Activated naive CD8-positive, alpha-beta T cell treated with anti-CD3 and anti-CD28 coated beads, Interleukin-2, amount 50 U/mL, for 24 hours (primary cell): ENCODE data around the gene LMAN1L.

Experiments
- ATAC-seq: fragments of 150-1000 bp; cut with Tn5 transposase; one replicate; pipeline ENCODE4 v1.10.0; 2021
- DNase-seq: peaks from one replicate; pipeline ENCODE4 v3.0.0; 2021
- H3K27ac Mint-ChIP-seq: one replicate; pipeline ENCODE4 v1.8.0; 2021; ENCODE audit warnings: mild to moderate bottlenecking, mixed read lengths
- H3K27me3 Mint-ChIP-seq: one replicate; pipeline ENCODE4 v1.8.0; 2021; ENCODE audit warnings: mixed read lengths
- H3K36me3 Mint-ChIP-seq: one replicate; pipeline ENCODE4 v1.8.0; 2021; ENCODE audit warnings: low read depth, mixed read lengths
- H3K4me1 Mint-ChIP-seq: one replicate; pipeline ENCODE4 v1.8.0; 2021; ENCODE audit warnings: mixed read lengths
- H3K4me3 Mint-ChIP-seq: one replicate; pipeline ENCODE4 v1.8.0; 2021; ENCODE audit warnings: mild to moderate bottlenecking, moderate library complexity, mixed read lengths
- H3K9me3 Mint-ChIP-seq: one replicate; pipeline ENCODE4 v1.8.0; 2021; ENCODE audit warnings: mixed read lengths

Gene LMAN1L

DNA sequence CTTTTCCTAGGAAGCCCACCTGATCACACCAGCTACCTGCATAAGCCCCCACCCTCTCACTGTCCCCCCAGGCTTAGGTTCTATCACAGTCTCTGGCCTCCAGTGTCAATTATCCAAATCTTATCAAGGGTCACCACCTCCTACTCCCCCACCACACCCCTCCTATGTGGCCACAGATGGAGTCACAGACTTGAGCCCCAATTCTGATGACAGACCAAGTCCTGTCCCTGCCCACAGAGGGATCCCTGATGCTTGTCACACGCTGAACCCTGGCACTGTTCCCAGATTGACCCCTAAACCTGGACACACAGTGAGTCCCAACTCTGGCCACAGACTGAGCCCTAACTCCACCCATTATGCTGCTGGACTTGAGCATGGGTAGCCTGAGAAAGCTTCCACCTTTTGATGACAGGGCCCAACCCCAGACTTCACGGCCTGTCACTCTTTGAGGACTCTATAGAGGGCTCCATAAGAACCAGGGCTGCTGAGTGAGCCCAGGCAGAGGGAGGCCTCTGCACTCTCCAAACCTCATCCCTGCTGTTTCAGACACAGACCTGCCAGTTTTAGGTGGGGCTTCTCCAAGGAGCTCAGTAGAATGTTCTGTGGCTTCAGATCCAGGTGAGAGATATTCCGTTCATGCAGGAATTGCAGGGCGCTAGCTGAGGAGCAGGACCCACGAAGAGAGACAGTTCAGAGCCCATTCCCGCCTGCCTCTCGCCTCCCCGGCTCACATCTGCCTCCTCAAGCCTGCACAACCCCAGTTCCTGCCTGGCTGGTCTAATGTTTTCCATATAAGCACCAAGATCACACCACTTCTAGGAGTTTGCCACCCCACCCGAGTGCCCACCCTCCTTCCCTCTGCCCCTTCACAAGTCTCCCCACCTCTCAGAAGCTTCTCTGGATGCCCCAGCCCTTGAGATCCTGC lies 28.5 kb downstream of the LMAN1L start:
- Mint-ChIP-seq H3K4me3 (peak overlapping the region; percentile 89), H3K36me3 (peaks cover 7% of the 10 kb centered on the region), H3K27ac (peak overlapping the region; percentile 15), H3K9me3 (no peaks in the 10 kb centered on the region), H3K4me1 (peaks cover 46% of the 10 kb centered on the region), H3K27me3 (no peaks in the 10 kb centered on the region)
- ATAC-seq (no peak), DNase-seq (no peak)

DNA sequence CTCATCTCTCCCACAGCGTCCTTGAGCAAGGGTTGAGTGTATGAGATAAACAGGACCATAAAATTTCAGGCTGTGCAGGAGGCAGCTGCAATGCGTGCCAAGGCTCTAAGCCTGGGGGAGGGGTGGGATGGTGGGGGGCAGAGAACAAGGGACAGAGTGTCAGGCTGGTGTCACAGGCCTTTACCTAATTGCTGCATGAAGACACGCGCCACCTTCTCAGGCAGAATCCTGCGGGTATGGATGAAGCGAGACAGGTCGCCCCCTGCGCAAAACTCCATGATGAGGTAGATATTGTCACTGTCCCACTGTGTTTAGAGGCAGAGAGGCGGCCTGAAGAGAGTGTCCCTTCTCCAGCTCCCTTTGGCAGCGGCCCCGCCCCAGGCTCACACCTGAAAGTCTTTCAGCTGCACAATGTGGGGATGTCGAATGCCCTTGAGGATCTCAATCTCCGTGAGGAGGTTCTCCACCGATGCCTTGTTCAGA lies 29.3 kb downstream of the LMAN1L start:
- H3K4me1 Mint-ChIP-seq = peaks cover 48% of the 10 kb centered on the region
- peak overlapping the region; percentile 15 for H3K27ac Mint-ChIP-seq
- peaks cover 9% of the 10 kb centered on the region for H3K36me3 Mint-ChIP-seq
- H3K9me3 Mint-ChIP-seq = no peaks in the 10 kb centered on the region
- H3K4me3 Mint-ChIP-seq = peak overlapping the region; percentile 89
- DNase-seq (no peak), ATAC-seq (no peak)
- no peaks in the 10 kb centered on the region for H3K27me3 Mint-ChIP-seq

DNA sequence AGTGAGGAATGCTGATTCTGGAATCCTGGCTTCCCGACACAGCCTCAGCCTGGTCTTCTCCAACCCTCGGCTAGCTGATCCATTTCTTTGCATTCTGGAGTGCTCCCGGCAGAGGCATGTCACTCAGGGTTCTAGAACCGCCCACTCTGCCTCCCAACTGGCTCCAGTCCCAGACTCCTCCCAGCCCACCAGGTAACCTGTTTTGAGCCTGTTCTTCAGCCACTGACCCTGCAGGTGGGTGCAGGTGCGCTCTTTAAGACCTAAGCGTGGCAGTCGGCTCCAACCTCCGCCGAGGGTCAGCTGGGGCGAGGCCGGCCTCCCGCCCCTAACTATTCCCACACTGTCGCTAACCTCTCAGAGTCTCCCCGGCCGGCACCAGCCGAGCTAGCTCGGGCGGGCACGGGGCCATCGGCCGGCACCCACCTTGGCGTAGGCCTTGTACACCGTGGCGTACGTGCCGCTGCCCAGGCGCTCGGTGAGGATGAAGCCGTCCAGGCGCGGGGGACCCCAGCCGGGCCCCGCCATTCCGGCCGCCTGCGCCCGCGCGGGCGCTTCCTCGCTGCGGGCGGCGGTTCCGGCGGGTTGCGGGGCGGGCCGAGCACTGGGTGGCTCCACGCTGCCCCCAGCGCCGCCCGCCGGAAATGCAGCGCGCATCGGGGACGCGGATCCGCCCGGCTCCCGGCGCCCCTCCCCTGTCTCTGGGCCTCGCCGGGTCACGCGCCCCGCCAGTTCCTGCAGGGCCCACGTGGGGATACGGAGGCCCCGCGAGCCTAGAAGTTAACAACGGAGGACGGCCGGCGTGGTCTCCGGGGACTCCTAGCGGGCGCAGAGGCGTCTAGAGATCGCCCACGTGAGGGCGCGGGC lies 30.2 kb downstream of the LMAN1L start, which contains the start of gene ULK3:
ULK3 (minus strand) TSS at position 576 of the 864 bp plus-strand sequence; CDS start at position 525, 51 bp downstream.
- Mint-ChIP-seq H3K9me3 (no peaks in the 10 kb centered on the region), H3K4me1 (peaks cover 48% of the 10 kb centered on the region), H3K27me3 (no peaks in the 10 kb centered on the region), H3K4me3 (peak within 1 kb of the TSS; percentile 89), H3K27ac (peak within 1 kb of the TSS; percentile 91), H3K36me3 (peaks cover 8% of the 10 kb centered on the region)
- peak; percentile 83 for ATAC-seq
- peak; percentile 95 for DNase-seq

DNA sequence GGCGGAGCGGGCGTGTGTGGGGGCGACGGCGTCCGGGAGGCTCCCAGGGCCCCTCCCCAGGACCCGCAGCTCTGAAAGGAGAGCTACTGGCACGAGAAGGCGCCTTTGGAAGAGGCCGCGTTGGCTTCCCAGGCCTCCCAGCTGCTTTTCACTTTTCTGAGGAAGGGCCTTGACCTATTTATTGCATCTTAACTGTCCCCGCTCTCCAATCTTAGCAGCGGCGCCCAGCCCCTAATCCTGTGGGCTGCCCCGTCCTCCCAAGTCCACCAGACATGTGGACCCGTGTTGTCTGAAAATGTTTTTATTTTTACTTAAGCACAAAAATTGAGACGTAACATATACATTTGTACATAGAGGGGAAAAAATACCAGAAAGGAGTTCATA lies 30.8 kb downstream of the LMAN1L start:
- Mint-ChIP-seq H3K27ac (peak overlapping the region; percentile 91), H3K4me3 (peak overlapping the region; percentile 89), H3K36me3 (peaks cover 8% of the 10 kb centered on the region), H3K4me1 (peaks cover 48% of the 10 kb centered on the region), H3K27me3 (no peaks in the 10 kb centered on the region), H3K9me3 (no peaks in the 10 kb centered on the region)
- no peak for DNase-seq
- no peak for ATAC-seq

DNA sequence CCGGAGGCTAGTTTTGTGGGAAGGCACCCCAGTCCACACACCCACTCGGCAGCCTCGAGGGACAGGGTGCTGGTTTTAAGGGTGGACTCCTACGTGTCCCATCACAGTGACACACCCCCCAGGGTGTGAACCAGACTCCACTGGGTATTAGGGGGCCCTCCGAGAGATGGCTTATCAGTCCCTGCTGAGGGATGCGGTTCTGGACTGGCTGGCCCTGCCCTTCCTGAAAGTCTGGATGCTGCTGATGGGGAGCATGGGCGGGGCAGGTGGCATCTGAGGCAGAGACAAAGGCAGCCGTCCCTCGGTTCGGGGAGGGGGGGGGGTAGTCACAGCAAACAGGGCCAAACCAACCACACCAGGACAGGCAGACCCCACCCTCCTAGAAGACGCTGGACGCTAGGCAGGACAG lies 31.3 kb downstream of the LMAN1L start:
- H3K9me3 Mint-ChIP-seq = no peaks in the 10 kb centered on the region
- DNase-seq = peak; percentile 18
- H3K27ac Mint-ChIP-seq = peak overlapping the region; percentile 91
- peak overlapping the region; percentile 89 for H3K4me3 Mint-ChIP-seq
- ATAC-seq = no peak
- H3K4me1 Mint-ChIP-seq = peaks cover 48% of the 10 kb centered on the region
- H3K27me3 Mint-ChIP-seq = no peaks in the 10 kb centered on the region
- peaks cover 8% of the 10 kb centered on the region for H3K36me3 Mint-ChIP-seq

DNA sequence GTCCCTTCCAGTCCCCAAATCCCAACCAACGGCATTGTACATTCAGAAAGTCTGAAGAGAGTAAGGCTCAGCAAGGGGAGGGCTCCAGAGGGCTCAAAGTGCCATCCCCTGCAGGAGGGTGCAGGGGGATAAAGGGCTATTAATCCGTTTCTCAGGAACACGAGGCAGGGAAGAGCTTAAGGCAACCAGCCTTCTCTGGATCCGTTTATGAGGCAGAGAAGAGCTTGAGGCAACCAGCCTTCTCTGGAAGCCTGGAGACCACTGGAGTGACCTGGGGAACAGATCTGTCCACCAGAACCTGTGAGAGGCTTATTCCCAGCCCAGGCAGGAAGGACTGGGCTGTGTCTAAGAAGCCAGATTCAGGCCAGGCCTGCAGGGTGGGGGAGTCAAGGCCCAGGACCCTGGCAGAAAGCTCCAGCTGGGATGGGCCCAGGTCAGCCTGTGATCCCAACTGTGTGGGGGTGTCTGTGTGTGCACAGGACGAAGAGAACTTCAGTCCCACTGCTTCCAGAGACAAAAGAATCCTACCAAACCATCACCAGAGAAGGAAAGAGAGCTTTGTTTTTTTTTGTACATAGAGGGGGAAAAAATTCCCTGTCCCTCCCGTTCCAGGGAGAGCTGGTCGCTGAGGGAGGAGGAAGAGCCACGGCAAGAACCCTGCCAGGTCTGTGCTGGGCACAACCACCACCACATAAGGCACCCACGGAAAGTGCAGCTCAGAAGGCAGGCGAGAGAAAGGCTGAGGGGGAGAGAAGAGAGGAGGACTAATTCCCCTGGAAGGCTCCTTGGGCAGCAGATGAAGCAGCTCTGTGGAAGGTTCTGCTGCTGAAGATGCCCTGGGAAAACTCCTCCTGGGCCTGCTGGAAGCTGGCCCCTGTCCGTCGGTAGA lies 31.9 kb downstream of the LMAN1L start:
- H3K4me1 Mint-ChIP-seq = peaks cover 48% of the 10 kb centered on the region
- no peaks in the 10 kb centered on the region for H3K9me3 Mint-ChIP-seq
- peaks cover 9% of the 10 kb centered on the region for H3K36me3 Mint-ChIP-seq
- H3K4me3 Mint-ChIP-seq = peak overlapping the region; percentile 89
- DNase-seq (no peak), ATAC-seq (no peak)
- no peaks in the 10 kb centered on the region for H3K27me3 Mint-ChIP-seq
- H3K27ac Mint-ChIP-seq = peak overlapping the region; percentile 86

DNA sequence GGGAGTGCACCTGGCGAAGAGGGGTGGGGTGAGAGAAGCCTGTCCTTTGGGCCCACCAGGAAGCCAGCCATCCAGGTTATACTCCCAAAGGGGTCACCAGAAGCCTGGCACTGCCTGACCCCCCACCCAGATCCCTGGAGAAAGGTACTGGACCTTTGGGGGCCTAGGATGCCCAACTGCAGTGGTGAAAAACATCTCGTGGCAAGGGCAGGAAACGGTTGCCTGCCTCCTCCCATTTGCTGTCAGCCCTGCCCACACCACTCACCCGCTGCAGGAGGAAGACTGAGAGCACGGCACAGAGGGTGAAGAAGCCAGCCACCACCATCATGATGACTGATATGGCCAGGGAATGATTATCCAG lies 32.6 kb downstream of the LMAN1L start:
- H3K4me3 Mint-ChIP-seq = peak overlapping the region; percentile 15
- H3K36me3 Mint-ChIP-seq = peaks cover 10% of the 10 kb centered on the region
- ATAC-seq (peak; percentile 44), DNase-seq (peak; percentile 44)
- no peaks in the 10 kb centered on the region for H3K9me3 Mint-ChIP-seq
- no peaks in the 10 kb centered on the region for H3K27me3 Mint-ChIP-seq
- H3K27ac Mint-ChIP-seq = peak overlapping the region; percentile 86
- H3K4me1 Mint-ChIP-seq = peaks cover 48% of the 10 kb centered on the region

DNA sequence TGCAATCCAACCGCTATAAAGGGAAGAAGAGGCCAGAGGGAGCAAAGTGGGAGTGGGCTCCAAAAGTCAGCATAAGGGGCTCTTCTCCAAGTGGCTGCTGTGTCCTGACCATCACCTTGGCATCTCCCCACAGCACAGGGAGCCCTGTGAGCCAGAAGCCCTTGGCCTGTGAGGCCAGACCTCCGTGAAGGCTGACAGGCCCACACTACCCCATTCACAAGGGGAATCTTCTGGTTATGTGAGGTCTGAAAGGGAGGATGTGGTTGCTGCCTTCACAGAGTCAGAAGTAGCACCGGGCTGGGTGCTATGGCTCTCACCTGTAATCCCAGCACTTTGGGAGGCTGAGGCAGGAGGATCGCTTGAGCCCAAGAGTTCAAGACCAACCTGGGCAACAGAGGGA lies 32.9 kb downstream of the LMAN1L start:
- Mint-ChIP-seq H3K27ac (peak overlapping the region; percentile 86), H3K36me3 (peaks cover 10% of the 10 kb centered on the region), H3K4me3 (peak overlapping the region; percentile 15), H3K9me3 (no peaks in the 10 kb centered on the region), H3K4me1 (peaks cover 48% of the 10 kb centered on the region), H3K27me3 (no peaks in the 10 kb centered on the region)
- ATAC-seq (no peak), DNase-seq (no peak)

DNA sequence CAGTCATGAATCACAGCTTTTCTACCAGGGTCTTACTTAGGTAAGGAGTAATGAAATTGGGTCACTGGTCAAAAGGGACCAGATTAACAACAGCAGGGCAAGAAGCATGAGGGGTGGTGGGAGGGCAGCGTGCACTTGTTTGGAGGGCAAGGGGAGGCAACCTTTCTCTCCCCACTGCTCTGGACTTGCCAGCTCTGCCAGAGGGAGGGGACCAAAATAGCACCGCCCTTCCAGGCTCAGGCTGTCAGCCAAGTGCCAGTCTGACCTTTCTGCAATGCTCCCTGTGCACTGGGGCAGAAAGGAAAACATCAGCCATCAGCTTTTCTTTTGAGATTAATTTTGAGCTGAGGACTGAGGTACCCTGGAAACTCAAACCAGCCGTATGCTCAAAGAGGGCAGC lies 34.8 kb downstream of the LMAN1L start:
- H3K27me3 Mint-ChIP-seq = no peaks in the 10 kb centered on the region
- H3K27ac Mint-ChIP-seq = peak overlapping the region; percentile 5
- DNase-seq = no peak
- H3K4me1 Mint-ChIP-seq = peaks cover 30% of the 10 kb centered on the region
- no peak for ATAC-seq
- peaks cover 9% of the 10 kb centered on the region for H3K36me3 Mint-ChIP-seq
- no peak overlapping the region for H3K4me3 Mint-ChIP-seq
- H3K9me3 Mint-ChIP-seq = no peaks in the 10 kb centered on the region

DNA sequence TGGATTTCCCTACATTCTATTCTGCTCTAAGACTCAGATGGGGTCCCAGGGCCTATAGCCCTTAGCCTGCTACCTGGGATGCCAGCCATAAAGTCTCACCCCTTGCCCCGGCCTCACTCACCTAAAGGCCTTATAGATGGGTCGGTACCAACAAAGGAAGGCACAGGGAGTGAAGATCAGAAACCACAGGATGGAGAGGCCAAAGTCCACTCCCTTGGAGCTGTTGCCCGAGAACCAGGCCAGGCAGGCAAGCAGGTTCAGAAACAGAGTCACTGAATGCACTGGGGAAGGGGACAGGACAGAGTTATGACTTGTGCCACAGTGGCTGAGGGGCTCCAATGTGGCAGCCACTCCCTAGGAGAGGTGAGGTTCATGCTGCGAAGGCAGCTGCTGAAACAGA lies 37.8 kb downstream of the LMAN1L start:
- no peak overlapping the region for H3K4me3 Mint-ChIP-seq
- H3K9me3 Mint-ChIP-seq = no peaks in the 10 kb centered on the region
- DNase-seq (no peak), ATAC-seq (no peak)
- H3K4me1 Mint-ChIP-seq = peaks cover 8% of the 10 kb centered on the region
- H3K27me3 Mint-ChIP-seq = no peaks in the 10 kb centered on the region
- H3K36me3 Mint-ChIP-seq = peaks cover 6% of the 10 kb centered on the region
- H3K27ac Mint-ChIP-seq = no peak overlapping the region

DNA sequence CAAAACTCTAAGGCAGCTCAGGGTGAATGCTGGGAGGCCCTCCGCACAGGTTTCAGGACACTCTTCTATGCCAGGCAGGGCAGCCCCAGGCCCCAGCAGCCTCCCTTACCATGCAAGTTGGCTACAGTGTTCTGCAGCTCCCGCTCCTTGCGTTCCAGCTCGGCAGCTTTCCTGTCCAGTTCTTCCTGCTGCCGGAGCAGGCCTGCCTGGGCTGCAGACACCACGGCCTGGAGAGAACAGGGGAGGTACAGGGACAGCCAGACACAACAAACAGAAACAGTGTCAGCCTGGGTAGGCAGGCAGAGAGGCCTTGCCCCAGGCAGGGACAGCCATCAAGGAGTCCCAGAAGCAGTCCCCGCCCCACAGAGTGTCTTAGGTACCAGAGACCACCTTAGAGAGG lies 39.3 kb downstream of the LMAN1L start:
- Mint-ChIP-seq H3K36me3 (peaks cover 6% of the 10 kb centered on the region), H3K27ac (no peak overlapping the region), H3K27me3 (no peaks in the 10 kb centered on the region), H3K4me3 (no peak overlapping the region), H3K4me1 (peaks cover 4% of the 10 kb centered on the region), H3K9me3 (no peaks in the 10 kb centered on the region)
- no peak for DNase-seq
- ATAC-seq = no peak

DNA sequence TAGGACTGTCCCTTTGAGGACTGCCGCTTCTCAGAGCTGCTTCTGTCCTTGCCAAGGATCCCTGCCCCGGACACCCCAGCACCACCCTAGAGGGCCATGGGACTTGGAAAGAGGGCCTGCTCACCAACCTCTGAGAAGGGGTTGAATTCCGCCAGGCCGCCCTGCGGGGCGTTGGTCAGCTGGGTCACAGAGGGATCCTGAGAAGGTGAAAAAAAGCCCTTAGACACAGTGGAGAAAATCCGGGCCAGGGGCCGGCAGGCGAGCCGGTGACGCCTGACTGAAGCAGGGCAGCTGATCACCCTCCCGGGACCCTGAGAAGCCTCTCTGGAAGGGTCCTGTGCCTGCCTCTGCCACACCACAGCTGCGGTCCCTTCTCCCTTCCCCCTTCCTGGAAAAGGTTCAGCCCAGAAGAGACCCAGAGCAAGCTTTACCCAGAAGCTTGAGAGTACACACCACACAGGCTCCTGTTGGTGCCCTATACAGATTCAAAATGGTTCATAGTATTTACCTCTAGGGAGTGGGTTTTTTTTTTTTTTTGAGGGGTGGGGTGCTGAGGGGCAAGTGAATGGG lies 41.9 kb downstream of the LMAN1L start:
- H3K27ac Mint-ChIP-seq = no peak overlapping the region
- no peaks in the 10 kb centered on the region for H3K9me3 Mint-ChIP-seq
- peaks cover 29% of the 10 kb centered on the region for H3K4me1 Mint-ChIP-seq
- no peak overlapping the region for H3K4me3 Mint-ChIP-seq
- DNase-seq = no peak
- H3K36me3 Mint-ChIP-seq = peaks cover 3% of the 10 kb centered on the region
- no peaks in the 10 kb centered on the region for H3K27me3 Mint-ChIP-seq
- ATAC-seq = no peak

DNA sequence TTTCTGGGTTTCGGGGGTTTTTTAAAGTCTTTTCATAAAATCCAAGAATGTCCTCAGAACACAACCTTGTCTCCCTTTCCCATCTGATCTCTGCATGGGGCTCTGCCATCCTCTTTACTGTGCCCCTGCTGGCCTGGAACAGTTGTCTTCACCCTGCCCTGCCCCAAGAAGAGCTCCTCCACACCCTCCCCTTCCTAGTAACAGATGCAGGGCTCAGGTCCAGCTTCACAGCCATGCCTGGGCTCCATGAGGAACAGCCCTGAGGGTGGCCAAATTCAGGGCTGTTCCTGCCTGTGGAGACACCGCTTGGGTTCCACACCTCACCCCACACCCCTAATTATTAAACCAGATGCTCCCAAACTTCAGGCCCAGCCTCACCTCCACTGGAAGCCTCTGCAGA lies 43.2 kb downstream of the LMAN1L start:
- no peak overlapping the region for H3K4me3 Mint-ChIP-seq
- no peak for DNase-seq

DNA sequence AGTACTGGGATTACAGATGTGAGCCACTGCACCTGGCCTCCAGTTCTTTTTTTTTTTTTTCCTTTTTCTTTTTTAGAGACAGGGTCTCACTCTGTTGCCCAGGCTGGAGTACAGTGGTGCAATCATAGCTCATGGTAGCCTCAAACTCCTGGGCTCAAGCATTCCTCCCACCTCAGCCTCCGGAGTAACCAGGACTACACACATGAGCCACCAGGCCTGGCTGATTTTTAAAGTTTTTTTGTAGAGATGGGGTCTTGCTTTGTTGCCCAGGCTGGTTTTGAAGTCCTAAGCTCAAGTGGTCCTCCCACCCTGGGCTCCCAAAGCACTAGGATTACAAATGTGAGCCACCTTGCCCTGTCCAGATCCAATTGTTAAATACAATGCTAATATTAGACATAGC lies 43.9 kb downstream of the LMAN1L start:
- Mint-ChIP-seq H3K4me1 (peaks cover 37% of the 10 kb centered on the region), H3K4me3 (no peak overlapping the region), H3K9me3 (no peaks in the 10 kb centered on the region), H3K36me3 (peaks cover 1% of the 10 kb centered on the region), H3K27ac (no peak overlapping the region), H3K27me3 (no peaks in the 10 kb centered on the region)
- no peak for ATAC-seq
- DNase-seq = no peak

More for the DNA sequence above, 43.2 kb downstream of the LMAN1L start:
- H3K27ac Mint-ChIP-seq = no peak overlapping the region
- no peak for ATAC-seq
- no peaks in the 10 kb centered on the region for H3K9me3 Mint-ChIP-seq
- H3K36me3 Mint-ChIP-seq = peaks cover 1% of the 10 kb centered on the region
- H3K4me1 Mint-ChIP-seq = peaks cover 34% of the 10 kb centered on the region
- H3K27me3 Mint-ChIP-seq = no peaks in the 10 kb centered on the region
